ENCODE results near the gene SLC48A1. TPM values are rescaled to one million over a fixed set of nuclear protein-coding genes. Genes with fewer than 3 reads are reported as not detected.

The SLC48A1 gene
- total and polyA plus RNA-seq, 2 donors (not counting 1 experiment from before 2014, with no cell fraction given): 9.0 to 18.7 TPM

DNA sequence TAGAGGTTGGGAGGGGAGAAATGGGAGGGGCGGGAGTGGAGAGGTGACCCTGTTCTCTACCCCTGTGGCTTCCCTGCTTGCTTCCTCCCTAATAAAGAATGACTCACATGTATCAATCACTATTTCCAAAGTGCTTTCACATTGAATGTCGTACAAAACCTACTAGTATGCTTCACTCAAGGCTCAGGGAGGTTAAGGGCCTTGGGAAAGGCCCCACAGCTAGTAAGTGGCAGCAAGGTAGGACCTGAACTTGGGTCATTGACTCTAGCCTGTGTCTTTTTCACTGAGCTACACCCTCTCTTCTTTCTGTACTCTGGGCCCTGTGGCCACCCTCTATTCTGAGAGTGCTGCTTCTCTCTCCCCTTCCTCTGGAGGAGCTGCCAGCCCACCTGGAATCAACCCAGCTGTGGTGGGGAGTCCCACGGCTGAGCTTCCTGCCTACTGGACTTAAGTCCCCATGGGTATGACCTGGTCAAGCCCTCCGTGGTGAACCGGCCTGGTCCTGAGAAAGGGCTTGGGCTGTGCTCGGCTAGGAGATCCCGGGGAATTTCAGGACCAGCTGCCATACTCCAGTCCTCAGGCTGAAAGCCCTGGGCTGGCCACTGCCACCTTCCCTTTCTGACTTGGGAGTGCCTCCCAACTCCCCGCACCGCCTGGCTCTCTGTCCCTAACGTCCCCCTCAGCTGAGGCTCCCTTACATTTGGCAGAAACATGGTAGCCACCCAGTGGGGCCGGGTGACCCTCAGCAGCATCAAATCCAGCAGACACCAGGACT, 13.0 kb downstream of the SLC48A1 start:
- Histone ChIP-seq H4K20me1 (ENCODE audit: control insufficient read depth, extremely low read depth, insufficient read depth, low read length) (no peaks in the 10 kb centered on the region), H3K4me3 (replicated peaks in 1 of 4; ENCODE audit: control extremely low read depth in 1 of 4, insufficient read depth in 1 of 4, low read depth in 3 of 4, low read length in 4 of 4) (no peak overlapping the region), H3K79me2 (ENCODE audit: control insufficient read depth, insufficient read depth, low read length) (no peaks in the 10 kb centered on the region), H3K9ac (ENCODE audit: insufficient read depth, low read length) (no peak overlapping the region), H3K27ac (ENCODE audit: insufficient read depth, low read length) (no peak overlapping the region), H3K36me3 (ENCODE audit: control insufficient read depth, insufficient read depth, low read length) (peaks cover 57% of the 10 kb centered on the region), H2AFZ (ENCODE audit: low read length) (no peak overlapping the region), H3K9me3 (ENCODE audit: control insufficient read depth, insufficient read depth, low read depth, low read length) (no peaks in the 10 kb centered on the region), H3K27me3 (ENCODE audit: control insufficient read depth, insufficient read depth, low read length) (no peaks in the 10 kb centered on the region), H3K4me2 (ENCODE audit: extremely low read depth, insufficient read depth, low read length) (no peak overlapping the region), H3K4me1 (ENCODE audit: control insufficient read depth, extremely low read depth, insufficient read depth, low read length) (no peaks in the 10 kb centered on the region)
- DNase-seq (ENCODE audit: low read depth in 2 of 2): peak in 1 of 2 donors; percentile 45
- no peak for TF ChIP-seq EZH2 (IDR thresholded peaks at IDR 0.05; ENCODE audit: low read length, missing control alignments)
- TF ChIP-seq, protein P1, sequence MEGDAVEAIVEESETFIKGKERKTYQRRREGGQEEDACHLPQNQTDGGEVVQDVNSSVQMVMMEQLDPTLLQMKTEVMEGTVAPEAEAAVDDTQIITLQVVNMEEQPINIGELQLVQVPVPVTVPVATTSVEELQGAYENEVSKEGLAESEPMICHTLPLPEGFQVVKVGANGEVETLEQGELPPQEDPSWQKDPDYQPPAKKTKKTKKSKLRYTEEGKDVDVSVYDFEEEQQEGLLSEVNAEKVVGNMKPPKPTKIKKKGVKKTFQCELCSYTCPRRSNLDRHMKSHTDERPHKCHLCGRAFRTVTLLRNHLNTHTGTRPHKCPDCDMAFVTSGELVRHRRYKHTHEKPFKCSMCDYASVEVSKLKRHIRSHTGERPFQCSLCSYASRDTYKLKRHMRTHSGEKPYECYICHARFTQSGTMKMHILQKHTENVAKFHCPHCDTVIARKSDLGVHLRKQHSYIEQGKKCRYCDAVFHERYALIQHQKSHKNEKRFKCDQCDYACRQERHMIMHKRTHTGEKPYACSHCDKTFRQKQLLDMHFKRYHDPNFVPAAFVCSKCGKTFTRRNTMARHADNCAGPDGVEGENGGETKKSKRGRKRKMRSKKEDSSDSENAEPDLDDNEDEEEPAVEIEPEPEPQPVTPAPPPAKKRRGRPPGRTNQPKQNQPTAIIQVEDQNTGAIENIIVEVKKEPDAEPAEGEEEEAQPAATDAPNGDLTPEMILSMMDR (conservative IDR thresholded peaks at IDR 0.05 in 1 of 2, IDR thresholded peaks at IDR 0.05 in 1 of 2; ENCODE audit: low read depth in 1 of 2, low read length in 2 of 2): no peak

DNA sequence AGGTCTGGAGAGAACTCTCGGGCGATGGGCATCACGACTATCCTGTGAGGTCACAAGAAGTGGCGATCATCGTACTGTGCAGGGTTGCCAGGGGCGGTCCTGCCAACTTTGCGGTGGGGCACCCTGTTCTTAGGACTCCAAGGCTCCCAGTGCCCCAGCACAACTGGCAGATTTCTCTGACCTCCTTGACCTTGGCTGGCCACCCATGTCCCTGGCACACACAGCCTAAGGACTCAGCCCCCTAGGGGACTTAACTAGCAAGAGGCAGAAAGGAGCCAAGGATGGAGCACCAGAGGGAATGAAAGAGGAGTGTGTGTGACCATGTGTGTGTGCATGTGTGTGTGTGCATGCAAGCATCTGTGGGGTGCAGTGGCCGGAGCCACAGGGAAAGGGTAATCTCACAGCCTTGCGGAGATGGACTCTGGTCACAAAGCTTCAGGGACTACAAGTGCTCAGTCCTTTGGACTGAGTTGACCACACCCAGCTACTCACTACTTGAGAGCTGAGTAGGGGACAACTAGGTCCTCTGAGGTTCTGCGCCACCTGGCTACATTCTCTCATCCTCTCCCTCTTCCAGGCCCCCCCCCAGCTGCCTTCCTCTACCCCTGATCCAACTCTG, 13.7 kb downstream of the SLC48A1 start:
- TF ChIP-seq, protein P1 (conservative IDR thresholded peaks at IDR 0.05 in 1 of 2, IDR thresholded peaks at IDR 0.05 in 1 of 2; ENCODE audit: low read depth in 1 of 2, low read length in 2 of 2): no peak
- H3K9ac ChIP-seq (ENCODE audit: insufficient read depth, low read length): no peak overlapping the region
- no peaks in the 10 kb centered on the region for H4K20me1 ChIP-seq (ENCODE audit: control insufficient read depth, extremely low read depth, insufficient read depth, low read length)
- no peak overlapping the region for H3K4me2 ChIP-seq (ENCODE audit: extremely low read depth, insufficient read depth, low read length)
- H3K9me3 ChIP-seq (ENCODE audit: control insufficient read depth, insufficient read depth, low read depth, low read length): no peaks in the 10 kb centered on the region
- H3K79me2 ChIP-seq (ENCODE audit: control insufficient read depth, insufficient read depth, low read length): no peaks in the 10 kb centered on the region
- H3K36me3 ChIP-seq (ENCODE audit: control insufficient read depth, insufficient read depth, low read length): peaks cover 62% of the 10 kb centered on the region
- no peaks in the 10 kb centered on the region for H3K4me1 ChIP-seq (ENCODE audit: control insufficient read depth, extremely low read depth, insufficient read depth, low read length)
- no peak overlapping the region for H3K4me3 ChIP-seq (replicated peaks in 1 of 4; ENCODE audit: control extremely low read depth in 1 of 4, insufficient read depth in 1 of 4, low read depth in 3 of 4, low read length in 4 of 4)
- H3K27me3 ChIP-seq (ENCODE audit: control insufficient read depth, insufficient read depth, low read length): no peaks in the 10 kb centered on the region
- no peak overlapping the region for H2AFZ ChIP-seq (ENCODE audit: low read length)
- no peak for DNase-seq (ENCODE audit: low read depth in 2 of 2)
- no peak overlapping the region for H3K27ac ChIP-seq (ENCODE audit: insufficient read depth, low read length)

DNA sequence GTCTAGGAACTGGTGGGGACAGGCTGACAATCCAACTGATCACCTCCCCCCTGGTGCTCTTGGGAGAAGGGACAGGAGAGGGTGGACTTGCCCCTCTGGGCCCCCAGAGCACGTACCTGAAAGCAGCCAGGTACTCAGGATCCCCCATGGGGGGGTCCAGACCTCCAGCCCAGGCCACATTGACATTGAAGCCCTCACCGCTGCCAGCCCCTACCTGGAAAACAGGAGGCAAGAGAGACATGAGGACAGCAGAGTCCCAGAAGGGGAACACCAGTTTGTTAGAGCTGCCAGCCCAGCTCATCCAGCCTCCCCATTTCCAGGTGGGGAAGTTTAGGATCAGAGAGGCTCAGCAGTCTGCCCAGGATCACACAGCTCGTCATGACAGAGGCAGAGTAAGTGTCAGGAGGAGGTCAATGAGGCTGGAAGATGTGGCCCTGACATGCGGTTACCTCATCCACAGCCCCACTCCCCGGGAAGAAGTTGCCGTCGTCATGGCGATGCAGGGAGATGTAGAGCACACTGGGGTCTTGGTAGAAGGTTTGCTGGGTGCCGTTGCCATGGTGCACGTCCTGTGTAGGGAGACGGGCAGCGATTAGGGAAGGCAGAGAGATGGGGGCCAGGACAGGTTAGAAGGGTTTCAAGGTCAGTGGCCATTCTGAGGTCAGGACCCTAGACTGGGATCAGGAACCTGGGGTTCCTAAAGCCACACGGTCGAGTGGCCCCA, 14.7 kb downstream of the SLC48A1 start:
- TF ChIP-seq EZH2 (IDR thresholded peaks at IDR 0.05; ENCODE audit: low read length, missing control alignments): no peak
- TF ChIP-seq, protein P1 (conservative IDR thresholded peaks at IDR 0.05 in 1 of 2, IDR thresholded peaks at IDR 0.05 in 1 of 2; ENCODE audit: low read depth in 1 of 2, low read length in 2 of 2): no peak

More for the DNA sequence above, 14.7 kb downstream of the SLC48A1 start:
- Histone ChIP-seq H3K27ac (ENCODE audit: insufficient read depth, low read length) (no peak overlapping the region), H3K9me3 (ENCODE audit: control insufficient read depth, insufficient read depth, low read depth, low read length) (no peaks in the 10 kb centered on the region), H3K9ac (ENCODE audit: insufficient read depth, low read length) (no peak overlapping the region), H4K20me1 (ENCODE audit: control insufficient read depth, extremely low read depth, insufficient read depth, low read length) (no peaks in the 10 kb centered on the region), H3K4me3 (replicated peaks in 1 of 4; ENCODE audit: control extremely low read depth in 1 of 4, insufficient read depth in 1 of 4, low read depth in 3 of 4, low read length in 4 of 4) (no peak overlapping the region), H3K36me3 (ENCODE audit: control insufficient read depth, insufficient read depth, low read length) (peaks cover 67% of the 10 kb centered on the region), H3K4me2 (ENCODE audit: extremely low read depth, insufficient read depth, low read length) (no peak overlapping the region), H2AFZ (ENCODE audit: low read length) (no peak overlapping the region), H3K27me3 (ENCODE audit: control insufficient read depth, insufficient read depth, low read length) (no peaks in the 10 kb centered on the region), H3K79me2 (ENCODE audit: control insufficient read depth, insufficient read depth, low read length) (no peaks in the 10 kb centered on the region), H3K4me1 (ENCODE audit: control insufficient read depth, extremely low read depth, insufficient read depth, low read length) (no peaks in the 10 kb centered on the region)
- DNase-seq (ENCODE audit: low read depth in 2 of 2): no peak
